CD4-positive, alpha-beta T cell treated with Interleukin-1 beta for 1 hour (primary cell): ENCODE measurements around the gene USP24.
"Not testable (repeated sequence)": the region's sequence is repeated elsewhere in the genome, so short reads cannot be mapped to it uniquely, and the experiment has no call there.

Experiments
- DNase-seq, 2 donors: peaks; one replicate each; pipeline ENCODE4 v3.0.0-alpha.2; 2020 to 2022

Gene USP24

DNA sequence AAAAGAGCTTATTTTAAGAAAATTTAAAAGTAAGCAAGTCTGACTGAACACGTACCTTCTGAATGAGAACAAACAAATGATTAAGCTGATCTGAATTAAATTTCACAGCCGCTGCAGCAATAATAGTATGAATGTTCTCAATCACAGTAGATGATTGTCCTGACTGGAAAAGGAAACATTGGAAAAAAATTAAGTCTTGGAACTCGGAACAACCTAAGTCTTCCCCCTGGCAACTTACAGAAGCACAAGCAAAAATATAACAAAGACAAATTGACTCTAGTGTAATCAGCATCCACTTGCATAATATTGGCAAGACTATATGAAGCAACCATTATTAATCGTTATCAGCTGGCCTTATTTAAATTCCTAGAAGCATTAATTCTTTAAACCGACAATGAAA, 60.5 kb downstream of the USP24 start:
- no peak for DNase-seq

DNA sequence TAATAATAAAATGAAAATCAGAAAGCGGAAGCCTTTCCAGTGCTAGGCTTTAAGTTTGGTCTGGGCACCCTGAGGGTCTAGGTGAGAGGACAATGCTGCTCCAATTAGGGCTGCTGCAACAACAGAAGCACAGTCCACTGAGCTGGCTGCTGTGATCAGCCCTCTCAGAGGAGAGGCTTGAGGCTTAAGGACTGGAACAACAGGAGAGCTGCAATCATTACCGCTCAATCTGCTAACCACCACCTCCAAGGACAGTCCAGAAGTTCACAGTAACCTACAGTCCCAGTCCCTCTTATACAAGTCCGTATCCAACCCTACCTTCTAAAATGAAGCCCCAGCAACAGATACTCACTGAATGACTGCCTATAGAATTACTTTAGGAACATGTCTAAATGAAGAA, 62.1 kb downstream of the USP24 start:
- no peak for DNase-seq

DNA sequence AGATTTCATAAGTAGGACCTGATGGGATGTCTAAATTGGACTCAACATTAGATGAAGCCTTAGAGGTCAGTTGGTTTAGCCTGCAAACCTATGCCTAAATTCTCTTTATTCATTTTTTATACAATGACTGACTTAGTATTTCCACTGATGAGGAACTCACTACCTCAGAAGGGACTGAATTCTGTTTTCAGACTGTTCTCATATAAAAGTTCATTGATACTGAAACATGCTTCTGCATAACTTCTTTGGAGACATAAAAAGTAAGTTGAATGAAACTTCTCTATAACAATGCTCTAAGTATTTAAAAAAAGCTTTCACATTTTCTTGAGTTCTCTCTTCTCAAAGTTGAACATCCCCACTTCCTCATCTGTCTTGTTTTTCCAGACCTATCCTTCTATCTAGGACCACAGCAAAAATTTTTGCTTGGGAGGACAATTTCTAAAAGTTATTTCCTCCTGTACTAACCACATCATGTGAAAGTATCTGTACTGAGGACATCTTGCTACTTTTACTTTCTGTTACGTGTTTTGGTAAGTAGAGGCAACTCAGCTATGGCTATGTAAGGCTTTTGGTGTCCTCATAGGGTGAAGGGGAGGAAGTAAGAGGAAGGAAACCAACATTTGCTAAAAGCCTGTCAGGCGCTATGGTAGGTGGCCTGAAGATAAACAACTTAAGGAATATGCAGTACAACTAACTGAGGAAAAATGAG, 64.1 kb downstream of the USP24 start:
- DNase-seq: peak in 1 of 2 donors; percentile 55

DNA sequence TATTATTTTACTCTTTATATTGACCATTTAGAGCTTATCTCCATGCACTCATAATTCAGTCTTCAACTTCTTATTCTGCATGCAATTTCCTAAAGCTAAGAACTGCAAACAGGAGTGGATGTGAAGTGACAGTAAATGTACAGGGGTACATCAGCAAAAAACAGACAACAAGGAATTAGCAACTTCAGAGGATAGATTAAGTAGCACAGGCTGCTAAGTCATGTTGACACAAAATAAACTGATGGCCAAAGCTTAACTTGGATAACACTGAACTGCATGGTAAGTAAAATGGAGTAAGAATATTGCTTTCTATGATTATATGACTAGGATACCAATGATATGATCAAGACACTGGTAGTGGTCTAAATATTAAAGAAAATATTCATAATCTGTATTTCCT, 66.5 kb downstream of the USP24 start:
- DNase-seq: no peak

DNA sequence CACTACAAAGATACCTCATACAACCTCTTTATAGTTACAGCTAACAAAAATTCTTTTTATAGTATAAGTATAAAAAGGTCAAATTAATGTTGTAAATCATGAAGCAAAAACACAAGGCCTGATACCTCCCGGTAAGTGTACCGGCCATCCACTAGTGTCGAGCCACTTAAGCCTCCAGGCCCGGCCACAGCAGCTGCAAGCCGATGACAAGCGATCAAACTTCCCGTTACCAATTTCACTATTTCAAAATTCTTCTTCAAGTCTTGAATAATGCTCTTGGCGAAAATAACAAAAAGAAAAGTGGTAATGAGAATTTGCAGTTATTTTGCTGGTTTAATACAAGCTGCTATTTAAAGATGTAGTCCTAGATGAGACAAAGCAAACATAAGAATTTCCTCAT, 67.6 kb downstream of the USP24 start:
- no peak for DNase-seq

DNA sequence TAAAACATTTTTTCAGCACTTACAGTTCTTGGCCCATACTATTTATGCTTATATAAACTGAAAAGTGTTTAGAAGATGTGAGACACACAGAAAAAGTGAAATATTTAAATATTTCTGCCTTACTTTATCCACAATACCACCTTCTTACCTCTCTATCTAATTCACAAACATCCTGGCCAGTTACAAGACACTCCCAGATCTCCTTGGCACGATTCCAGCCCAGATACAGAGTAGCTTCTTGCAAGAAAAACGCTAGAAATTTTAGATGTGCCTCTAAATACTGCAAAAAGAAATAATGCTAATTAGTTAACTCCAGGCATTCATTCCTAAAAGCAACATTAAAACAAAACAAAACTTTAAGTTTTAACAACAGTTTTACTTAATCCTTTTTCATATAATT, 68.4 kb downstream of the USP24 start:
- no peak for DNase-seq

DNA sequence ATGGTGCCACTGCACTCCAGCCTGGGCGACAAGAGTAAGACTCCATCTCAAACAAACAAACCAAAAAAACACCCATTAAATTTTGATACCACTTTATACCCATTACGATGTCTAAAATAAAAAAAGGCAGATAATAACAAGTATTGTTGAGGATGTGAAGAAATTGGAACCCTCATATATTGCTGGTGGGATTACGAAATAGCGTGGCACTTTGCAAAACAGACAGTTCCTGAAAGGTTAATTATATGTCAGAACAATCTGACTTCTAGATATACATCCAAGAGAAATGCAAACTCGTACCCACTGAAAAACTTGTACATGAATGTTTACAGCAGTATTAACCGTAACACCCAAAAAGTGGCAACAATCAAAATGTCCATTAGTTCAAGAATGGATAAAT, 70.3 kb downstream of the USP24 start:
- DNase-seq: no peak

DNA sequence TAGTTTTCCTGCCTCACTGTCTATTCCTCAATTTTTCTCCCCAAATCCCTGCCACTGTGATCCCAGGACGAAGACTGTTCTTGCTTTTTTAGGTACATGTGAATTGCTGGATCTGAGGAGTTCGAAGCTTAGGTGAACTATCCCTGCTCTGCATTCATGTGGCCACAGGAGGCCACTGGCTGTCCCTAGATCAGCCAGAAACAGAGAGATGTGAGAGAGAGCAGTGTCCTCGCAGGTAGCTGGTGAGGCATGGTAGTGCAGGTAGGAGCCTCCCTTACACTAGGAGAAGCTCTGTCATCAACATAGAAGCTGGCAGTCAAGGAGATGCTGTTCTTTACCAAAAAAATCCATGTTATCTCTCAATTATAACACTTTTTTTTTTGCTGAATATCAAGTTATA, 71.5 kb downstream of the USP24 start:
- no peak for DNase-seq

DNA sequence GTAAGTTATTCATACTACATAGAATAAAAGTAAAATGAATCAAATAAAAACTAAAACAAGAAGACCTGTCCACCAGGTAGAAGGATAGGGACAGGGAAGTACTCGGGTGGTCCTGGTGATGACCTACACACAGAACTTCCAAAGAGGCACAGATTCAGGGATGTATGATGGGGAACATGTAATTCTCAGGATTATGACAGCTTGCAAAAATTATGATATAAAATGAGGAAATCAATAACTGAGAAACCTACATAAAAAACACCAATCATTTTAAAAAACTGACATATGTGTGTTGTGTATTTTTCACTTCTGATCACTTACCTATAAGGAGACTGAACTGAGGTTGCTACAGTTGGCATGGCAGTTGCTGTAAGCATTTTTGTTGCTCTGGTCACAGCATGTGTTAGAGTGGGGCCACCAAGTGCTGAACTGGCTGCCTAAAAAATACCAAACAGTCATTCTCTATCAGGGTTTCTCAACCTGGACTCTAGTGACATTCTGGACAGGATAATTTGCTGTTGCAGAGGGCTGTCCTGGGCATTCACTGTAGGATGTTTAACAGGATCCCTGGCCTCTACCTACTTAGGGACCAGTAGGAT, 73.8 kb downstream of the USP24 start:
- no peak for DNase-seq

DNA sequence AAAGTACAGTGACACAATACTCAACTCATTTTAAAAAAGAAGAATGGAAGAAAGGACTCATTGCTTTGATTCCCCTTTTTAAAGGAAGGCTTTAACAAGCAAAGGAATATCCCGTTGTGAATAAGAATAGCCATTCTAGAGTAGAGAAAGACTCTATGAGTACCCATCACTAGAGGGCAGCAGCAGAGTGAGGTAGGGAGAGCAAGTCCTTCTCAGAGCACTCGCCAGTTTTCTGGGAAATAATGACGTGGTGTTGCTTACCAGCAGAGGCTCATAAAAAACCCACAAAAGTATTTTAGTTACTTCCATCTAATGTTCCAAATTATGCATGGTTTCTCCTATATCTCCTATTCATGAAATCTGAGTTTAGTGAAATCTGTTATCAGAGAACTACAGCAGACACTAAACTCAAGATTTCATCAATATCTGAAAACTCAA, 74.6 kb downstream of the USP24 start:
- peak; percentile 71 to 82 for DNase-seq

DNA sequence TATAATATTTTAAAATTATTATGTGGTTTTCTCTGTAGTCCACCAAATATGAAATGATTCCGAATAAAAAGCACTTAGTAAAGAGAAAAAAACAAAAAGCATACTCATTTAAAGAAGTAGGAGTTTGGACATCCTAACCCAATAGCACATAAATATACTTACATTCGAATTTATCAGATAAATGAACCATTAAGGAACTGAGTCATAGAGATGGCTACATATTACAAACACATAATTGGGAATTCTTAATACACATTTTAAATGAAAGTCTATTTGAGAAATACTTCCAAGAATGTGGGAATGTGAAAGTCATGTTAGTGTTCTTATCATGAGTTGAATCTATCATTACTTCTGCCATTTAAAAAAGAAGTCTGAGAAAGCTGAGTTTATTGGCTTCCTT, 75.0 kb downstream of the USP24 start:
- no peak for DNase-seq

DNA sequence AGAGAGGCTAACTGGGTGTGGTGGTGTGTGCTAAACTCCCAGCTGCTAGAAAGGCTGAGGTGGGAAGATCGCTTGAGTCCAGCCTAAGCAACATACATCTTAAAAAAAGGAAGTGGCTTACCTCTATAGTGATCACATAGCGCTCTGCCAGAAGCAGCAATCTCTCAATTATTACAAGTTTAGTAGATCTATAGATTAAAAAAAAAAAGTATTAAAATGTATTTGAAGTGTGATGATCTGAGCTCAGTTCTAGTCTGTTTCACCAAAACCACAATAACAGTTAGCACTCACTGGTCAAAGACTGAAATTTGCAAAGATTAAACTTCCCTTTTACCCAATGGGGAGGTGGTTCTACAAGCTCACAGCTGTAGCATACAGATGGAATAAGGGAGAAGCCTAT, 76.3 kb downstream of the USP24 start:
- DNase-seq: peak in 1 of 2 donors; percentile 18

DNA sequence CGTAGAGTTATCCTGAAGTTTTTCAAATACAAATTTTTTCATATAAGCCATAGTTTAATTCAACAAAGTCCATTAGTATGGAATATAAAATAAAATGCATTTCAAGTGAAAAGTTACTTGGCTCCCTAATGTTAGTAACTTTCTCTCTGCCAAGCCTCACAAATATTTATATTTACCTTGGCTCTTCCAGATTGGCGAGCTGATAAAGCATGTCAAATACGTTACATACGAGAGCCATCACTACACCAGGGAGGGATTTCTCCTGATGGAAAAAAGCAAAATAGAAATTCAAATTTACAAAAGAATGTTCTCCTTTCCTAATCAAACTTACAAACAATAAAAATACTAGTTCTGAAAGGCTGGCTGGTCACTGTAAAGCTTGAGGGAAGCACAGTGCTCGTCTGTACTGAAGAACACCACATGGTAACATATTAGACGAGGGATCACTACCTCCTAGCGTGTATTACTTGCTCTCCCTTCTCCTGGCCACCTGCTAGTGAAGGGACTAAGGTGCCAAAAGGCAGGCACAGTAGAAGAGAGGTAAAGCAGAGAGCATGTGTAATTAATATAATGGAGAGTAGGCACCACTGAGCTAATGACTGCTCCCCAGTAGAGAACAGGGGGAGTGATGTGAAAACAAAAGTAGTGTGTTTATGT, 80.9 kb downstream of the USP24 start:
- DNase-seq: no peak

DNA sequence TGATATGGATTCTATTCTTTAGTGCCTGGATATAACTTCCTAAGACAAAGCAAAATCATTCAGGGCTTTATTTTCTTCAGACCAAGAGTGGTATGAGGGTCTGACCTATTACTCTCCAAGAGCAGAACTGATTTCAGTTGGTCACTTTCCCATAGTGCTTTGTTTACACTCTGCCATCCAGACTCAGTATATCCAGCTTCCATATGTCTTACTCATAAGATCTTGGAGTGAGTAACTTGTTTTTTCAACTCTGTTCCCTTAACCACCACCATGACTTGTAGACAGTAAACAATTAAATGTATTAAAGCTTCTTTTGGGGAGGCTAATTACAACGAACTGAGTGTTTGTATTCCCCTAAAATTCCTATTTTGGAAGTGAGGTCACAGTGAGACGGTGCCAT, 83.4 kb downstream of the USP24 start:
- no peak for DNase-seq

DNA sequence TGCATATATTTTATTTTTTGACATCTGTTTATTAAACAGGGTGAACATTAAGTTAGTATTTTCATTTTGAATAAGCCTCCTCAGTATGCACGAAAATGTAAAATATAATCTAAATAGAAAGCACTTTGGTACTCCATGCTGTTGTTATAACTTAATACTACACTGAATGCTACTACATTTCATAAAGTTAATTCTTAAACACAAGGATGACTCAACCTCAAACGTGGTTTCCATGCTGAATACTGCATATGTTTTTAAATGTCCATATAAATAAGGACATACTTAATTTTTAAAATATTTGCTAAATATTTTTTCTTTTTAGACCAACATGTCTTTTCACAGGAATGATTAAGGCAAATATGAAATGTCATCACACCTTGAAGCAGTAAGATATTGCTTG, 83.9 kb downstream of the USP24 start:
- no peak for DNase-seq

DNA sequence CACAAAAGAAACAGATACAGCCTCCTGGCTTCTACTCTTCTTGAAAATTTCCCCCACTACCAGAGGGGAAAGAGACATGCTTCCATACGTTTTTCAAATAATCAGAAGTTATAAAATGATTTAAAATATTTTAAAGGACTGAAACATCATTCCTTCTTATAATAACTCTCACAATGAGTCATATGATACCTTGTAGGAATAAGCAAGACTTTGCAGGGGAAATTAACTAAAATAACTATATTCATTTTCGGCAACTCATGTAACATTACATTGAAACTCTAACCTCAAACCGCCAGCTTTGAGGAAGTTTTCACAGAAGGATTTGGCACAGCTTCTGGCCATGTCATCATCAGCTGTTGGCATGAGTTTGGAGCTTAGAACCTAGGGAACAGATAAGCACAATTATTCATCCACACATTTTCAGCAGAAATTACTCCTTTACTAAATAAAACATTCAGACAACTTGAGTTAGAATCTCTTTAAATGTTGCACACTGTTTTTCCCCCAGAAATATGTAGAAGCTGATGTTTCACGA, 85.9 kb downstream of the USP24 start:
- no peak for DNase-seq

DNA sequence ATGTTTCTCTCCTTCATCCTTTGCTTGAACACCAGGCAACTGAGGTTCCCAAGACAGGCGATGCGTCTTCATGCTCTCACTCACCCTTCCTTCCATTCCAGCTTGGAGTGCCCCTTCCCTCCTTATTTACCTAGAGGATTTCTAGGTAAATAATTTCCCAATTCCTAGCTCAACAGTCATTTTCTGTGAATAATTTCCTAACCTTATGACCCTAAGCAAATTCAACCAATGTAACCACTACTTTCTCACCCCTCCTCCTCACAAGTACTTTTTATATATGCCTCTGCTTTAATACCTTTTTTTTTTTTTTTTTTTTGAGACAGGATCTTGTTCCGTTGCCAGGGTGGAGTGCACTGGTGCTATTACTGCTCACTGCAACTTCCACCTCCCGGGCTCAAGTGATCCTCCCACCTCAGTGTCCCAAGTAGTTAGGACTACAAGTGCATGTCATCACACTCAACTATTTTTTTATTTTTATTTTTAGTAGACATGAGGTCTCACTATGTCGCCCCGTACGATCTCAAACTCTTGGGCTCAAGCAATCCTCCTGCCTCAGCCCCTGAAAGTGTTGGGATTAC, 86.7 kb downstream of the USP24 start:
- DNase-seq: peak in 1 of 2 donors; percentile 6

DNA sequence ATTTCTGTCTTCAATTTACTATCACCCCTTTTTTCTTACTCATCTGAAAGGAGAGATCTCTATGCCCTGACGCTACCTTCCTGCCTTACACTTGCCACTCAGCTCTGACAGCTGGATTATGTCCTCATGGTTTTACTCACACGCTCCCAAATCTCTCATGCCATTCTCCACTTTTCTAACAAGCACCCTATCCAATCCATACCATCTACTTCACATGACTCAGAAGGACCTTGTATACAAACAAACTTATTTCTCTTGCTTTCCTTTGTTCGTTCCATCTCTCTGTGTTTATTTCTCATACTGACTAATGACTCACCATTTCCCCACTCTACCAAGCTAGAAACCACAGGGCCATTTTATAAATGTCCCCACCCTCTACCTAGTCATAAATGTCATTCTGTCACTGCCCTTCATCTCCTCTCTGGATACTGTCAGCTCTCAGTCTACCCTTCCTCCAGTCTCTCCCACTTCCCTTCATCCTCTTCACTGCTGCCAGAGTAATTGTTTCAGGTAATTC, 87.3 kb downstream of the USP24 start:
- peak in 1 of 2 donors; percentile 28 for DNase-seq

DNA sequence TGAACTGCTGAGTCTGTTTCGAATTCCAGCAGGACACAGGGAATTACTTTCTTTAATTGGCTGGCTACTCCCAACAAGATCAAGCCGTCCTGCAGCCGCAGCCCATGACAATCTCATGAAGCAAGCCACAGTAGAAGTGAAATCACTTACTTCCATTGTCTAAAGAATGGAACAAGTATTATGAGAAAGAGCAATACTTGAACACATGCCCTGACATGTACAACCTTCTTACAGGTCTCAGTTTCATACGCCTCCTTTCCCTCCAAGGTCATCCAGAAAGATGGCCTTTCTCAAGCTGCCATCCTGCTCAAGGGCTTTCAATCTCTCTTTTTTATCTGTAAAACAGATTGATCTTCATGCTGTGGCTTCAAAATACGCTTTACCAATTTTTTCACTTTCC, 90.7 kb downstream of the USP24 start:
- no peak for DNase-seq

DNA sequence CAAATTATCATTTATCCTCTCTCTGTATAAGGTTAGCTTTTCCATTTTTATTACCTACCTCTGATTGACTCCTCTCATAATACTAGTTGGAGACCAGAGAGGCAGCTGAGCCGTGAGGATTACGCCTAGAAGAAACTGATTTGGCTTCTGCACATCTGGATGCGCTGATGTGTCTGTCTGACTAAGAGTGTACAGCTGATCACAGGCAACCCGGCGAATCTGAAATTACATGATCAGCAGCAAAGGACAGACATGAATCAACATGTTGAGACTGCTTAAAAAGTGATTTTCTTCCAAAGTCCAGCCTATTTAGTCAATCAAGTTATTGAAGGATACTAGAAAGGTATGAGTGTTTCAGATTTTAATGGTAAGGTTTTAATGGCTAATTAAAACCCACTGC, 94.6 kb downstream of the USP24 start:
- no peak for DNase-seq

DNA sequence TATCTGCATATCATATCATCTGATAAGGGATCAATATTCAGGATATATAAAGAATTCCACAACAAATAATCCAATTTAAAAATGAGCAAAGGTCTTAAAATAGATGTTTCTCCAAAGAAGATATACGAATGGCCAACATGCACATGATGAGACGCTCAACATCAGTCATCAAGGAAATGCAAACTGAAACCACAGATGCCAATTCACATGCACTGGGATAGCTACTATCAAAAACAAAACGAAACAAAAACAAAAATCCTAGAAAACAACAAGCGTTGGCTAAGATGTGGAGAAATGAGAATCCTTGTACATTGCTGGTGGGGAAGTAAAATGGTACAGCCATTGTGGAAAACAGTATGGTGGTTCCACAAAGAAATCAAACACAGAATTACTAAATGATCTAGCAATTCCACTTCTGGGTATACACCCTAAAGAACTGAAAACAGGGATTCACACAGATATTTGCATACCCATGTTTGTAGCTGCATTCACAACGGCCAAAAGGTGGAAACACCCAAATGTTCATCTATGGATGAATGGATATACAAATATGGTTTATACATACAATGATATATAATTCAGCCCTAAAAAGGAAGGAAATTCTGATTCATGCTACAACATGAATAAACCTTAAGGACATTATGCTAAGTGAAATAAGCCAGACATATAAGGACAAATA, 96.4 kb downstream of the USP24 start:
- DNase-seq: no peak

DNA sequence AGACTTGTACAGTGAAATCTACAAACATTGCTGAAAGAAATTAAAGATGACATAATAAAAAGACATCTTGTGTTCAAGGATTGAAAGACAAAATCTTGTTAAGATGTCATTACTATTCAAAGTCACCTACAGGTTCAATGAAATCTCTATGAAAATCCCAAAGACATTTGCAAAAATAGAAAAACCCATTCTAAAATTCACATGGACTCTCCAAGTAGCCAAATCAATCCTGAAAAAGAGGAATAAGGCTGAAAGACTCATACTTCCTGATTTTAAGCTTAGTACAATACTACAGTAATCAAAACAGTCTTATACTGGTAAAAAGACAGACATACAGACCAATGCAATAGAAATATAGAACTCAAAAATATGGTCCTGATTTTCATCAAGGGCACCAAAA, 97.2 kb downstream of the USP24 start:
- no peak for DNase-seq

DNA sequence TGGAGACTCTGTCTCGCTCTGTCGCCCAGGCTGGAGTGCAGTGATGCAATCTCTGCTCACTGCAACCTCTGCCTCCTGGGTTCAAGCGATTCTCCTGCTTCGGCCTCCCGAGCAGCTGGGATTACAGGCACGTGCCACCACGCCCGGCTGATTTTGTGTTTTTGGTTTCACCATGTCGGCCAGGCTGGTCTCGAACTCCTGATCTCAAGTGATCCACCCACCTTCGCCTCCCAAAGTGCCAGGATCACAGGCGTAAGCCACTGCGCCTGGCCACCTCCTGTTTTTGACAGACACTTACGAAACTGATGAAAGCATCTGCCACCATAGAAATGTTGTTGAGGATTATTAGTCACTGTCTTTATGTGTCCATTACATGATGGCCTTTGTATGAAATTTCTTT, 106.2 kb downstream of the USP24 start:
- not testable (repeated sequence) for DNase-seq
